Measurements from ENCODE around the gene CBFB. TPM values are rescaled to one million over a fixed set of nuclear protein-coding genes. Genes with fewer than 3 reads are reported as not detected.

The CBFB gene
- total and polyA plus RNA-seq, 2 of the 13 experiments (the other 11 are each of a cell fraction or from before 2014, with no cell fraction given) = 22.1 to 70.8 TPM

- TF ChIP-seq ZBTB40 (IDR thresholded peaks at IDR 0.05) = no peak
- peak; percentile 80; the same call in 1 of the 2 replicates for TF ChIP-seq ZBTB40 (CRISPR knock-in tag; IDR thresholded peaks at IDR 0.05)
- peak; percentile 85 for TF ChIP-seq ZNF574 (CRISPR knock-in tag; IDR thresholded peaks at IDR 0.05)
- no peak for TF ChIP-seq IKZF4 (CRISPR knock-in tag; IDR thresholded peaks at IDR 0.05; ENCODE audit: borderline replicate concordance, low read depth, not compliant biosample characterization)
- 0 out of 2 replicates have a peak, but pooled peaks have one; percentile 26 for TF ChIP-seq HHEX (CRISPR knock-in tag; IDR thresholded peaks at IDR 0.05)
- TF ChIP-seq PBX2 (CRISPR knock-in tag; IDR thresholded peaks at IDR 0.05) = no peak
- TF ChIP-seq ZNF337 (CRISPR knock-in tag; IDR thresholded peaks at IDR 0.05; ENCODE audit: borderline replicate concordance, low read depth) = peak; percentile 37; the same call in 1 of the 2 replicates
- TF ChIP-seq CCDC6 (CRISPR knock-in tag; IDR thresholded peaks at IDR 0.05) = no peak; the same call in 1 of the 2 replicates
- TF ChIP-seq ETS1 (CRISPR knock-in tag; IDR thresholded peaks at IDR 0.05) = no peak
- TF ChIP-seq WIZ (CRISPR knock-in tag; IDR thresholded peaks at IDR 0.05) = peak; percentile 91; the same call in 1 of the 2 replicates
- TF ChIP-seq RXRB (CRISPR knock-in tag; IDR thresholded peaks at IDR 0.05; ENCODE audit: borderline replicate concordance) = peak; percentile 72; the same call in 1 of the 2 replicates
- TF ChIP-seq, protein P1, sequence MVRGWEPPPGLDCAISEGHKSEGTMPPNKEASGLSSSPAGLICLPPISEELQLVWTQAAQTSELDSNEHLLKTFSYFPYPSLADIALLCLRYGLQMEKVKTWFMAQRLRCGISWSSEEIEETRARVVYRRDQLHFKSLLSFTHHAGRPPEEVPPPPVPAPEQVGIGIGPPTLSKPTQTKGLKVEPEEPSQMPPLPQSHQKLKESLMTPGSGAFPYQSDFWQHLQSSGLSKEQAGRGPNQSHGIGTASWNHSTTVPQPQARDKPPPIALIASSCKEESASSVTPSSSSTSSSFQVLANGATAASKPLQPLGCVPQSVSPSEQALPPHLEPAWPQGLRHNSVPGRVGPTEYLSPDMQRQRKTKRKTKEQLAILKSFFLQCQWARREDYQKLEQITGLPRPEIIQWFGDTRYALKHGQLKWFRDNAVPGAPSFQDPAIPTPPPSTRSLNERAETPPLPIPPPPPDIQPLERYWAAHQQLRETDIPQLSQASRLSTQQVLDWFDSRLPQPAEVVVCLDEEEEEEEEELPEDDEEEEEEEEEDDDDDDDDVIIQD (CRISPR knock-in tag; IDR thresholded peaks at IDR 0.05; ENCODE audit: low read depth) = no peak
Measured at GRCh38 chr16:67028696-67029253, at the start of gene CBFB (continued).
